COLO829 (cell line): ENCODE data around the gene KCNK2.
"Not testable (repeated sequence)": the region's sequence is repeated elsewhere in the genome, so short reads cannot be mapped to it uniquely, and the experiment has no call there.

Source experiments
- DNase-seq: peaks from one replicate; pipeline ENCODE4 v3.0.0; 2012; ENCODE audit warnings: low spot score

Gene KCNK2

DNA sequence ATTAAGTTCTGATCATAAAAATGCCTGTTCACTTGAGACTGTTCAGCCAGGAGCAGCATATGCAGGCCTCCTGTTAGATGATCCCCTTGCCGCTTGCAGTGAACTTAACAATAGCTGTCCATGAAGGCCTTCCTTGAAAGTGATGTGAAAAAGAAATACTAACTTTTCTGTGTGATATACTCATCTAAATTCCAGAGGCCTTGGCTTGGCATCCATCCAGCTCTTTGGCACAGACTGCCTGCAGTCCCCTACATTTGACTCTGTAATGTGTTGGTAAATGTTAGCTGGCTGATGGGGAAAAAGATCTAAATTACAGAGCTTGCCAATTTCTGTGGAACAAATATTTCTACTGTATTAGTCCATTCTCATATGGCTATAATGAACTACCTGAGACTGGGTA is 73.7 kb downstream of the KCNK2 start:
- no peak for DNase-seq

DNA sequence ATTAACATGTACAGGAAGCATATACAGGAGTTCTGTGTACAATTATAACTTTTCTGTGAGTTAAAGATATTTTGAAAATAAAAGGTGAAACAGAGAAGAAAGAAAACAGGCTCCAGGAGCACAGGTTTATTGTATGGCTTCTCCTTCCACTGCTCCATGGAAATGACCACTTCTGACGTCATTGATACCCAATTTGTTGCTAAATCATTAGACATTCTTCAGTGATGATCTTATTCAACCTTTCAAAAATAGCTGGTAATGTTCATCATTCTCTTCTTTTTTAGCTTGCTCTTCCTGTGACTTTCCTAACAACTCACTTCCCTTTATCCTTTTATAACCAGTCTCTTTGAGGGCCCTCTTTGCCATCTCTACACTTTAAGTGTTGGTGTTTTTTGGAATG is 77.8 kb downstream of the KCNK2 start:
- DNase-seq = no peak

- DNase-seq = not testable (repeated sequence)
These were observed 80.6 kb downstream of the KCNK2 start for GRCh38 chr1:215163144-215163543.

- DNase-seq = no peak
These were observed 84.3 kb downstream of the KCNK2 start for GRCh38 chr1:215166886-215167285.

DNA sequence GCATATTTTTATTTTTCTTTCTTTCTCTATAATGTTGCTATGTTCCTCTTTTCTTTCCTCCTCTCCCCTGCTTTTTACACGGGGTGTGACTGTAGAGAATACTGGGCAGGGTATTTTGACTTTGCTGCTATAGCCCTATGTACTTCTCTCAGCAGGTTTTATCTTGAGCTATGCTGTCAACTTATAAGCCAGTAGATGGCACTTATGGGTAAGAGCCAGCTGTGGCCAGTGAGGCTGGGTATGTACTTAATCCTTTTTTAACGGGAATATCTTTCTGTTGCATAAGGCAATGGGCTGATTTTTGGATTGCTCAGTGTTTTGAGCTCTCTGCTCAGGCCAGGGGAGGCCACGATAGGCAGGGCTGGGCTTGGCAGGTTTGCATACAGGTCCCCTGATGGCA is 99.0 kb downstream of the KCNK2 start:
- no peak for DNase-seq

- DNase-seq = no peak
These were observed 102.6 kb downstream of the KCNK2 start for GRCh38 chr1:215185067-215185620.

DNA sequence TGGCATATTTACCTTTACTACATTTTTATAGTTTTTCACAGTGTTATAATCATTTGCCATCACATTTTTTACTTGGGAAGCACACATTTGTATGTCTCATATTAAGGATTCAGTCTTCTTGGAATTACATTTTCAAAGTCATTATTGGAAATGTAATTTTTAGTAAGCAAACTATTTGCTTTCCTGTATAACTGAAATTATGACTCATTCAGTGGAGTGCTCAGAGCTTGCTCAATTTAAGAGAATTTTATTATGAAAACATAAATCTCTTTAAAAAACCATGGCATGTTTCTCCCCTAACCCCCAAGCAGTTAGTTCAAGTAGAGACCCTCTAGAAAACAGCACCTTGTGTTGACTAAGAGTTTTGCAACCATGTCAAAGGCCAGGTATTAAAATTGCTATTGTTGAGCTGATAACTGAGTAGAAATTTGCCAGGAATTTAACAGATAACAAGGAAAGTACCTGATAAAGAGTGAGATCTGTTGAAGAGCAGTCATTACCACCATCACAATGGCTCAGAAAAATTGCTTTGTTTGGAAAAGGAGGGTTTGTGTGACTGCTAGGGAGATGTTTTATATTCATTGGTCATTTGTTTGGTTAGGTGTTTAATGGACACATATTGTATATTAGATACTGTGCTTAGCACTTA is 105.9 kb downstream of the KCNK2 start:
- no peak for DNase-seq

DNA sequence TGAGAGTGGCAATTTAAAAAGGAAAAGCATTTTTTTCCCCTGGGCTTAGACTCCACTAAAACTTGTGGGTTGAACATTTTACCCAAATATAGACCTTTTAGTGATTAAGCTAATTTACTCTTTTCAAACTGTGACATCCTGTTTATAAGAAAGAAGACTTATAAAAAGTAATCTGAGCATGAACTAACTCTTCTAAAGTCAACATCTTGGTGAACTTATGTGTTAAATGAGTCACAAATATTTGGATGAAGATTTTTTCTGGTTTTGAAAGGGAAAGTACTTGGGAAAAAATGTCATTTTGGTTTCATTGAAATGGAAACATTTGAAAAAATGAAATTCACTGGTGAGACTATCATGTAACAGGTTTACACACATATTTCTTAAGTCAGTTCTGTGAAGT is 109.8 kb downstream of the KCNK2 start:
- DNase-seq = no peak

GRCh38 chr1:215198021-215198420 is 115.5 kb downstream of the KCNK2 start:
- no peak for DNase-seq

GRCh38 chr1:215200121-215200520 is 117.6 kb downstream of the KCNK2 start:
- DNase-seq = no peak

DNA sequence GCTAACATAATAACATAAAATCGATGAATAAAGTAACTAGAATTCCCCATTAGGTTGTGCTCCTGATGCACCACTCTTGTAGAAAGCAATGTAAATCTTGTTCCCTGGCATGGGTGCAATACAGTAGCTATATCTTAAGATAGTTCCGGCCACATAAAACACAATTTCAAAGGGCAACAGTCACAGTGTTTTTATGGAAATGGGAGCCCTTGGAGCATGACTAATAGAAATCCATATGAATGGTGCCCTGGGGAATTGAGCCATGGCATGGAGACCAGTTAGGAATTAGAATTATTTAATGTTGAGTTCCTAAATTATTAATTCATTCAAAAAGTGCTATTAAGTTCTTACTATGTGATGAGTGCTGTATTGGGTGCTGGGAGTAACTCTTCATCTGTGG is 118.7 kb downstream of the KCNK2 start:
- peak; percentile 59 for DNase-seq

DNA sequence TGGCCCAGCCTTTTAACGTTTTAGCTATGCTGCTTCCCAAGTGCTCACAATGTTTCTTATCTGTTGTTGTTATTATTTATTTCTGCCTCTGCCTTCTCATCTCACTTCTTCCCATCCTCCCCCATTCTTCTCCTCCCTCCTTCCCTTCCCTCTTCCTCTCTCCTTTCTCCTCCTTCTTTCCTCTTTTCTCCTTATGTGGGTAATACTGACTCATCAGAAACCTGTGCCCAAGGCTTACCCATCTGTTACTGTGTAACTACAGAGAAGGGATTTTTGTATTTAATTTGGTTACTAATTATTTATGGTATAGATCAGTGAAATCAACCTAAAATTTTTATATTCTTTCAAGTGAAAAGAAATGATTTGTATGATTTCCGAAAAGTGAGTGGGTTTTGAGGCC is 120.3 kb downstream of the KCNK2 start:
- DNase-seq = no peak

DNA sequence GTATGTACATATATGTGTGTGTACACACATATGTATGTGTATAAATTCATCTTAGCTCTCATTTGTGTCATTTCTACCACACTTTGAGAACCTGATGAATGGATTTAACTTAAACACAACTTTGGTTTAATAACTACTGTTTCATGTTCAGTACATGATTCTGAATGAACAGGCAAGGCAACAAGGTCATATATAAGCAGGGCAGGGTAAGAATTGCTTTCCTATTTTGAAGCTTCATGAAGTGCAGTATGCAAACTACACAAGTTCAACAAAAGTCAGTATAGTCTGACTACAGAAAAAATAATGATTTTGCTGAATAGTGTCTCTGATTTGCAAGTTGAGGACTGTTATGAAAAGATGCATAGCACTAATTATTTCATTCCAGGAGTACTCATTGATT is 127.6 kb downstream of the KCNK2 start:
- no peak for DNase-seq

DNA sequence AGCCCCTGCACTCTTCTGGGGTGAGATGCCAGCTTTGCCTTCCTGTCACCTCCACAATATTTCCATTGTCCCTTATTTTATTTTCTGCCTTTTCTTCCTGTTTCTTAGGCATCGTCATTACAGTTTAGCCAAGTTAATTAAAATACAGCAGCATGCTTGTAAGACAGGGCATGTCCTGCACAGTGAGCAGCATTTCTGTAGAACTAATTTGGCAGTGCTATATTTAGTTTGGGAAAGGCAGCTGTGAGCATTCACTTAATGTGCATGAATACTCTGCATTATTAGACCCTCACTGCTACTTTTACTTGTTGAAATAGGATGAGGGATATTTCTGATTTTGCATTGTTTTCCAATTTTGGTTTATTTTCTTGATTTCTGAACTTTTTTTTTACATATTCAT is 133.3 kb downstream of the KCNK2 start:
- DNase-seq = no peak

DNA sequence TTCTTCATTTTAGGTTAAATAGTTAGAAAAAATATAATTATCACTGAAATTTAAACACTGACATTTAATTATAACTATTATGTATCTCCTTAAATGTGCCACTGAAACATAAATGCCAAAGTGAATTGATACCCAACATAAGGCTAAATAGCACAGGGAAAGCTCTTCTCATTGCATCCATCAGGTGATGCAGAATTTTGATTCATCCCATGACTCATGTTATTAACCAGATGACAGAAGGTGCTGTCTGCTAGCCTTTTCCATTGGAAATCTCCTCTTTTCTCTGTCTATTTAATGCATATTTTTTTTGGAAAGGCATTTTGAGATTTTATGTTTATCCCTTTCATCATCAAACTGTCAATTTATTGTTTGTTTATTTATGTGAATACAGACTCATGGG is 136.8 kb downstream of the KCNK2 start:
- DNase-seq = no peak

DNA sequence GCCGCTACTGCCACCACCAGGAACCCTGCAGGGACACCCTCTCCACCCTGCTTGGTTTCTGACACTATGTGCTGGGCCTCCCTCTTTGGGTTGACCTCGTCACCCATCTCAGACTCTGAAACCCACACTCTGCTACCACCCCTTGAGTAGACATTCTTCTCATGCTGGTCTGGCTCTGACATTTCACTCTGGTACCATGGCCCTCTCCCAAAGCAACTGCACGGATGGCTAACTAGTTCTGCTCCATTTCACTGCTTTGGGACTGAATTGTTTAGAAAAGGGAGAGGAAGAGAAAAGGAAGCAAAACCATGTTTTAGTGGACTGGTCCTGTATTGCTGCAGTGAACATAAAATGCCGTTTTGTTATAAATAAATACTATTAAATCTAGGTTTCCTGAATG is 137.8 kb downstream of the KCNK2 start:
- no peak for DNase-seq

- DNase-seq = no peak
These were observed 144.2 kb downstream of the KCNK2 start for GRCh38 chr1:215226757-215227156.

DNA sequence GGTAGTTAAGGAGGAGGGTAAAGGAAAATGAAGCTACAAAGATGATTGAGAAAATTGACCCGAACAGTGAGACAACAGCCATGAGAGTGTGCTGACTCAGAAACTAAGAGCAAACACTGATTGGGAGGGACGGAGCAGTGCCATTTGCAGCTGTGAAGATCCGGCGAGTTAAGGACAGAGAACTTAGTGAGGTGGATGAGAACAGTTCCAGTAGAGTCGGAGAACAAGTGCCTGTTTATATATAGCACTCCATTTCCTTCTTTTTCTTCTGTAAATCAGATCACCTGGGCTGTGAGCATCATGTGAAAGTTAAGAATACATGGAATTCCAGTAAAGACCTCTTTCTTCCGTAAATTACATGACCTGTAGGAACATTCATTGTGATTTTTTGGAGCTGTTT is 145.7 kb downstream of the KCNK2 start:
- no peak for DNase-seq

DNA sequence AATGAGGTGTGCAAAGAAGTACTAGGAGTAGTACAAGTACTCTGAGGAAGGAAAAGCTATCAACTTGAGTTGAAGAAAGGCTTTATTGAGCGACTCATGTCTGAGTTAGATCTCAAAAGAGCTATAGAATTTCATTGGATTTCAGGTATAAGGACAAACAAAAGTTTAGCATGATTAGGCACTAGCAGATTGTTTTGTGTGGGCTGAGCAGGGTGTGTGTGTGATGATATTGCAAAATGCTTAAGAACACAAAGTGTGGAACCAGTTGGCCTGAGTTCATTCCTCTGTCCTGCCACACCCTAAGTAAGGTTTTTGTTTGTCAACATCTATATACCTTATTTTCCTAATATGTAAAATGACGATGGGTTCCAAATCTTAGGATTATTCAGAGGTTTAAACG is 158.9 kb downstream of the KCNK2 start:
- DNase-seq = no peak

DNA sequence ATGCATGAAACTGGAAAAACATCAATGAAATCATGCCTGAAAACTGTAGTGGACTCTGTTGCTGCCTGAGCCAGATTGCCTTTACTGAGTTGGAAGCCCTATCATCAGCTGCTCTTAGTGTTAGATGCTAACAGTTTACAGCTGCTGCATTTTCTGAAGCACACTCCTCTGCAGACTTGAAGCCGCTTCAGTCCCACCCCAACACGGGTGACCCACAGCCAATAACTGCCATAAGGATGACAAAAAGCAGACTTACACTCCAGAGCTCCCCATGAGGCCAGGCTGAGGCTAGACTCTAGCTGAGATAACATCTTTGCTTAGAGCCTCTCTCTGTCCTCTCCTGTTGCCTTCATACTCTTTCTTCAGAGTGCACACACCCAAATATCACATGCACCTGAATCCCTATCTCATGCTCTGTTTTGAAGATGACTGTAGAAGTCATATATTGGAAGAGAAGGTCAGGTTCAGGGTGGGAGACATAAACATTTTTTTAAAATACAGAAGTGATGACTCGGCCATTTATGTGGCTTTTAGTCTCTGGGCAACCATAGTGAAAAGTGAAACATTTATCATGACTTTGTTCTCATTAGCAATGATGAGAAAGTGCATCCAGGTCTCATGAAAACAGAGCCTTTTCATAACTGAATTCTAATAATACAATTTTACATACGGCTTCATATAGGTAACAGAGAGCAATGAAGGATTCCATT is 161.0 kb downstream of the KCNK2 start:
- DNase-seq = no peak

- no peak for DNase-seq
These were observed 168.4 kb downstream of the KCNK2 start for GRCh38 chr1:215250913-215251312.

- no peak for DNase-seq
These were observed 168.9 kb downstream of the KCNK2 start for GRCh38 chr1:215251428-215251827.

DNA sequence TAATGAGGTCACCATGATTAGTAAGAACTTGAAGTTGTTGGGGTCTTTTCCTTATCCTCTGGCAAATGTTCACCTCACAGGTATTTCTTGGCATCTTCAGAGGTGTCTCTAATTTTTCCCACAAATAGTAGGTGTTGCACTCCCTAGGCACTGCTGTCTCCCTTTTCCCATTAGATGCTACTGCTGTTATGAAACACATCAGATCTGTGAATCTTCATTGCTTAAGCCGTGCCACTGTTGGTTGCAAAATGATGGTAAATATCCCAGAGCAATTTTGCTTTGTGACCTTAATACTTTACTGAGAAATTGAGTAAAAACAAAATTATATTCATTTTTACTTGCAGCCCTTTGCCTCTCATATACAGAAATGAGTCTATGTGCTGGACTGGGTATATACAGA is 169.6 kb downstream of the KCNK2 start:
- DNase-seq = no peak
